GM12891 (cell line): Measurements from ENCODE around the gene SRXN1.

Experiments used
- PAX5 ChIP-seq: IDR thresholded peaks from 2 replicates; pipeline ENCODE4 v1.6.1; 2011; ENCODE audit warnings: low read length, moderate library complexity, mild to moderate bottlenecking; ENCODE audit not compliant: insufficient read depth, severe bottlenecking
- POLR2A ChIP-seq: IDR thresholded peaks from 2 replicates; pipeline ENCODE4 v1.6.1; 2011; ENCODE audit warnings: low read depth, low read length, control low read depth
- POLR2AphosphoS5 ChIP-seq: IDR thresholded peaks from 2 replicates; pipeline ENCODE4 v1.6.1; 2011; ENCODE audit warnings: low read depth, low read length, control low read depth
- TAF1 ChIP-seq: IDR thresholded peaks from 2 replicates; pipeline ENCODE4 v1.6.1; 2011; ENCODE audit warnings: low read depth, low read length, control low read depth

DNA sequence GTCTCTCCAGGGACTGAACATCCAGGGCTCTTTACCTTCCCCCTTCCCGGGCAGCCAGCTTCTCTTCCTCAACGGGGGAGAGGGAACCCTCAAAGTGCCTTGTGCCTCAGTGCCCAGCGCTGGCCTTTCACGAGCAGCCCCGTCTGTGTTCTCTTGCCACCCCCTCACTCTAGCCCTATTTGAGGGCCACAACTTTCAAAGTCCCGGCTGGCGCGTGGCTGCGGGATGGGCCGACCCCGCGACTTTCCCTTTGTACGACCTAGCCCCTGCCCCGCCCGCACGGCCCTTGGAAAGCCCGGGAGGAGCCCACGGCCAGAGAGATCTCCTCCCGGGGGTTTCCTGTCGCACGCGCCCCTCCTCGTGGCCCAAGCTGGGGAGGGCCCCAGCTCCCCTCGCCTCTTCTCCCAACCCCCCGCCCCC is 22.0 kb upstream of the SRXN1 start:
- TF ChIP-seq POLR2AphosphoS5 (no peak), POLR2A (no peak), TAF1 (no peak), PAX5 (no peak)
